LNCaP clone FGC (cell line): ENCODE data around the gene LAMP5.

ENCODE experiments used
- DNase-seq: peaks from one replicate; pipeline ENCODE4 v3.0.0-alpha.2; 2011; ENCODE audit warnings: low read depth
- H3K4me3 ChIP-seq: 2 replicates; pipeline ENCODE4 v1.5.1; 2011; ENCODE audit warnings: mild to moderate bottlenecking, low read depth, low read length, control low read depth
- TF ChIP-seq, protein P1 (sequence below): IDR thresholded peaks from 2 replicates; pipeline ENCODE4 v1.5.1; 2012; ENCODE audit warnings: mild to moderate bottlenecking; ENCODE audit not compliant: control insufficient read depth, insufficient read depth; ENCODE audit errors: extremely low read depth

Gene LAMP5, protein sequence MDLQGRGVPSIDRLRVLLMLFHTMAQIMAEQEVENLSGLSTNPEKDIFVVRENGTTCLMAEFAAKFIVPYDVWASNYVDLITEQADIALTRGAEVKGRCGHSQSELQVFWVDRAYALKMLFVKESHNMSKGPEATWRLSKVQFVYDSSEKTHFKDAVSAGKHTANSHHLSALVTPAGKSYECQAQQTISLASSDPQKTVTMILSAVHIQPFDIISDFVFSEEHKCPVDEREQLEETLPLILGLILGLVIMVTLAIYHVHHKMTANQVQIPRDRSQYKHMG

GRCh38 chr20:9514461-9515213, at the start of gene LAMP5:
TSS of gene LAMP5 (plus strand) at chr20:9514590. CDS start at chr20:9514853, 263 bp downstream.
- TF ChIP-seq, protein P1, sequence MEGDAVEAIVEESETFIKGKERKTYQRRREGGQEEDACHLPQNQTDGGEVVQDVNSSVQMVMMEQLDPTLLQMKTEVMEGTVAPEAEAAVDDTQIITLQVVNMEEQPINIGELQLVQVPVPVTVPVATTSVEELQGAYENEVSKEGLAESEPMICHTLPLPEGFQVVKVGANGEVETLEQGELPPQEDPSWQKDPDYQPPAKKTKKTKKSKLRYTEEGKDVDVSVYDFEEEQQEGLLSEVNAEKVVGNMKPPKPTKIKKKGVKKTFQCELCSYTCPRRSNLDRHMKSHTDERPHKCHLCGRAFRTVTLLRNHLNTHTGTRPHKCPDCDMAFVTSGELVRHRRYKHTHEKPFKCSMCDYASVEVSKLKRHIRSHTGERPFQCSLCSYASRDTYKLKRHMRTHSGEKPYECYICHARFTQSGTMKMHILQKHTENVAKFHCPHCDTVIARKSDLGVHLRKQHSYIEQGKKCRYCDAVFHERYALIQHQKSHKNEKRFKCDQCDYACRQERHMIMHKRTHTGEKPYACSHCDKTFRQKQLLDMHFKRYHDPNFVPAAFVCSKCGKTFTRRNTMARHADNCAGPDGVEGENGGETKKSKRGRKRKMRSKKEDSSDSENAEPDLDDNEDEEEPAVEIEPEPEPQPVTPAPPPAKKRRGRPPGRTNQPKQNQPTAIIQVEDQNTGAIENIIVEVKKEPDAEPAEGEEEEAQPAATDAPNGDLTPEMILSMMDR: no peak
- no peak within 1 kb of the TSS for H3K4me3 ChIP-seq
- DNase-seq: no peak

- no peak overlapping the region for H3K4me3 ChIP-seq
- DNase-seq: no peak
- TF ChIP-seq, protein P1: peak; percentile 69
Measured at GRCh38 chr20:9467995-9468394, 46.4 kb upstream of the LAMP5 start.

DNA sequence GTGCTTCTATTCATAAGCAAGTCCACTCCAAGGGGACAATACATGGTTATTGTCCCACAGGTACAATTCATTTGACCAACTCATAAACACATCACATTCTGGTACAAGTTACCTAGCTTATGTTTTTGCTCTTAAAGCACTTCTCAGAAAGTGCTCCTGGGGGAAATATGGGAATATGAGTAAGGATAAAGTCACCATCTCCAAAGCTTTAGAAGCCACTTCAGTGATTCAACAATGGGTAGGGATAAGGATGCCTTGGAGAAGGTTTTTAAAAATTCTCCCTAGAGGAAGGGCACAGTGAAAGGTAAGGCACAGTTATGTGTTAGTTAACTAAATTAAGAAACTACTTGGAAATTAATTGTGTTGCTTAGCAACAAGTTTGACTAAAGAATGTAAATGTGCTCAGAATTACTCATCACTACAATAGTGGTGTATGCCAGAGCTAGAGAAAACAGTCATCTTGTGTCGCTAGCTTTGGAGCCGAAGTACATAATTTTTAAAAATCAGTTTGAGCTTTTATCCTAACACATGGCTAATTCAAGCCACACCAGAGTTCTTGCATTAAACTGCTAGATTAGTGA, 39.5 kb upstream of the LAMP5 start:
- H3K4me3 ChIP-seq: no peak overlapping the region
- TF ChIP-seq, protein P1: no peak
- no peak for DNase-seq

DNA sequence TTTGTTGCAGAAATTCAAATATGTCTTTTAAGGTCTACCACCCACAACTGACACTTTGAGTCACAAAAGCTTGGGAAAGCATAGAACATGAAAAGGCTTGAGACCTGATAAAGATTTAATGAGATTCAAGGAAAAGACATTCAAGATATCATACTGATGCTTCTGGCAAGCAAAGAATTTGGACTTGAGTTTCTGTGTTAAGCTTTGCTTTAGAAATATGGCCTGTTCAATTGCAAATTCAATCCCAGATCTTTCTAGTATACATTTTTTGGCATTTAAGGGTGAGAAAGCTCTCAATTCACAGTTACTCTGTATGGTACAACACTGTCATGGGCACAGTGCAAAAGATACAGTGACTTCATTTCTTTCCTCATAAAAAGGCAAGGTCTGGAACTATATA, 38.9 kb upstream of the LAMP5 start:
- no peak for DNase-seq

GRCh38 chr20:9476174-9476573, 38.2 kb upstream of the LAMP5 start:
- H3K4me3 ChIP-seq: no peak overlapping the region
- DNase-seq: no peak
- TF ChIP-seq, protein P1: no peak

More for the DNA sequence above, 38.9 kb upstream of the LAMP5 start:
- no peak overlapping the region for H3K4me3 ChIP-seq
- TF ChIP-seq, protein P1: no peak

GRCh38 chr20:9476637-9477036, 37.8 kb upstream of the LAMP5 start:
- H3K4me3 ChIP-seq: no peak overlapping the region
- DNase-seq: no peak
- TF ChIP-seq, protein P1: no peak
